Lower leg skin (tissue), 4 donors: ENCODE measurements around the gene C6orf58. TPM values are rescaled to one million over a fixed set of nuclear protein-coding genes. Genes with fewer than 3 reads are reported as not detected.

ENCODE experiments used
- DNase-seq, 2 donors: peaks; one replicate each; pipeline ENCODE4 v3.0.0-alpha.2; 2019; ENCODE audit warnings: low spot score in 2 of 2
- H3K4me3 ChIP-seq: fragments of 200-600 bp; sonication (generic); 2 replicates; pipeline ENCODE4 v1.5.1; 2017; ENCODE audit warnings: mild to moderate bottlenecking, low read depth; ENCODE audit not compliant: poor library complexity, severe bottlenecking
- CTCF ChIP-seq, 3 donors: fragments of 450-650 bp; IDR thresholded peaks; one replicate each; pipeline ENCODE4 v1.5.1; 2016; ENCODE audit warnings: antibody characterized with exemption in 3 of 3, mild to moderate bottlenecking in 3 of 3, moderate library complexity in 2 of 3
- POLR2A ChIP-seq, 2 donors: fragments of 450-650 bp; IDR thresholded peaks; one replicate each; pipeline ENCODE4 v1.6.1; 2016 to 2017; ENCODE audit warnings: antibody characterized with exemption in 2 of 2, mild to moderate bottlenecking in 1 of 2, moderate library complexity in 1 of 2
- WGBS, 2 donors: methylation state at CpG; one replicate each; pipeline ENCODE4 v1.1.5; 2018; 5-methylcytosine and 5-hydroxymethylcytosine counted together
- intact Hi-C: fragments of 100-400 bp; cut with DNase I; formaldehyde crosslinking; loops from one replicate; pipeline ENCODE4 v1.15.0; 2023; ENCODE audit warnings: low total_unique reads
- total RNA-seq, 4 donors: library from RNA; depleted of rRNA; stranded (reverse); fragments of >200 nt; gene quantifications; one replicate each; pipeline ENCODE4 v1.1.0, GENCODE V29; 2016

The C6orf58 gene
- total RNA-seq, 4 donors from 2014 or later: not detected

- intact Hi-C loops: no loop called here
- DNase-seq: no peak
- 50 to 56% methylated on average over 2 of the region's 2 CpGs for WGBS, 2 donors
- H3K4me3 ChIP-seq: no peak overlapping the region
- TF ChIP-seq POLR2A (IDR thresholded peaks at IDR 0.05): no peak
- no peak for TF ChIP-seq CTCF (IDR thresholded peaks at IDR 0.05)
Measured at GRCh38 chr6:127547904-127548649, 28.9 kb upstream of the C6orf58 start.

- TF ChIP-seq CTCF (IDR thresholded peaks at IDR 0.05) (no peak), POLR2A (IDR thresholded peaks at IDR 0.05) (no peak)
Measured at GRCh38 chr6:127550403-127550802, 26.6 kb upstream of the C6orf58 start.

GRCh38 chr6:127554435-127555006, 22.5 kb upstream of the C6orf58 start:
- WGBS, 2 donors: 16 to 27% methylated on average over 2 of the region's 2 CpGs
- DNase-seq: no peak

More at GRCh38 chr6:127550403-127550802, 26.6 kb upstream of the C6orf58 start:
- no peak overlapping the region for H3K4me3 ChIP-seq
- intact Hi-C loops: no loop called here
- no peak for DNase-seq

GRCh38 chr6:127561660-127562059, 15.3 kb upstream of the C6orf58 start:
- 44 to 62% methylated on average over 1 of the region's 1 CpG for WGBS, 2 donors
- TF ChIP-seq CTCF (IDR thresholded peaks at IDR 0.05) (no peak), POLR2A (IDR thresholded peaks at IDR 0.05) (no peak)

More at GRCh38 chr6:127554435-127555006, 22.5 kb upstream of the C6orf58 start:
- H3K4me3 ChIP-seq: no peak overlapping the region
- TF ChIP-seq POLR2A (IDR thresholded peaks at IDR 0.05): no peak
- TF ChIP-seq CTCF (IDR thresholded peaks at IDR 0.05): no peak
- intact Hi-C loops: no loop called here

GRCh38 chr6:127564761-127565160, 12.2 kb upstream of the C6orf58 start:
- DNase-seq: no peak
- intact Hi-C loops: loop anchor here (10.0 kb wide), 1 partner anchor 1340 kb away; no protein-coding TSS in a partner anchor
- WGBS, 2 donors: 70 to 71% methylated on average over 3 of the region's 3 CpGs
- no peak overlapping the region for H3K4me3 ChIP-seq
- TF ChIP-seq POLR2A (IDR thresholded peaks at IDR 0.05) (no peak), CTCF (IDR thresholded peaks at IDR 0.05) (no peak)

More at GRCh38 chr6:127561660-127562059, 15.3 kb upstream of the C6orf58 start:
- no peak for DNase-seq
- H3K4me3 ChIP-seq: no peak overlapping the region
- intact Hi-C loops: loop anchor here (10.0 kb wide), 1 partner anchor 1337 kb away; no protein-coding TSS in a partner anchor
